Measurements from ENCODE around the gene TCTN2.

TCTN2 gene

GRCh38 chr12:123683964-123684363 lies 13.1 kb downstream of the TCTN2 start:
- no peak for DNase-seq (ENCODE audit: extremely low read depth in 1 of 2, low read depth in 1 of 2)

DNA sequence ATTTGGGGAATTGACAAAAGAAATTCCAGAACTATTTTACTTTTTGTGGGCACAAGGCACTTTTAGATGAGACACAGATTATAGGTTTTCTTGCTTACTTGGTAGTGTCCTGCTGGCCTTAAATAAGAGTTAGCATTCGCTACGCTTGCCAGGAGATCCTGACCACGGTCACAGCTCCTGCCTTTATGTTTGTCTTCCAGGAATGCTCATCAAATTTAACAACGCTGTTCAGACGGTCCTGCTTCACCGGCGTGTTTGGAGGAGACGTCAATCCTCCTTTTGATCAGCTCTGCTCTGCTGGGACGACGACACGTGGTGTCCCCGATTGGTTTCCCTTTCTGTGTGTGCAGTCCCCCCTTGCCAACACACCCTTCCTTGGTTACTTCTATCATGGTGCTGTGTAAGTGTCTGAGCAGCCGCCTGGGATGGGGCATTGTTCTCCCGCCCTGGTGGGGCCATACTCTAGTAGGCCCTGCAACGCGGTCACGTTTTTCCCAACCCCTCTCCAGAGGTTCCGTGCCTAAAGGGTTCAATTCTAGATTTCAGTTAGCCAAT lies 15.8 kb downstream of the TCTN2 start:
- DNase-seq (ENCODE audit: extremely low read depth in 1 of 2, low read depth in 1 of 2) = no peak

DNA sequence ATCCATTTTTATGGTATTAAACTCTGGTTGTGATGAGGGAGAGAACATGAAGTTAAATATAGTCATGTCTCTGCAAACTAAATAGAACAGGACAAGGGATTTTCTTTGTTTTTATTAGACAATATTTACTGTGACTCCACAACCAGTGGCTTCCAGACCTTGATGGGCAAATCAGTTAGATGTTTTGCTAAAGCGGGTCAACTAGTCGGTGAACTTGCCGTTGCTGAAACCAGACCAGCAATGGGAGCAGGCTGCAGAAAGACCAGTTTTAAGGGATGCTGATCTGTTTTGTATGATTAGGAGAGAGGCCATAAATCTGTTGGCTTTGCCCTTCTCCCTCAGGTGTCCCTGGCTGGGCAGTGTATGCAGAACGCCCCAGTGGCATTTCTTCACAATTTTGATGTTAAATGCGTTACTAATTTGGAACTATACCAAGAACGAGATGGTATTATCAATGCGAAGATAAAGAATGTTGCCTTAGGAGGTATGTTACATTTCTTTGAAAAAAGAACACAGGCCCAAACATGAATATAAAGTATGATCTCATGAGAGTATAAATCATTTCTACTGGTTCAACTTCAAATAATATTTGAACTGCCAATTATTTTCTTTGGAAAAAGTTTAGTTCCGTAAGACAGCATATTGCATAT lies 19.4 kb downstream of the TCTN2 start:
- no peak for DNase-seq (ENCODE audit: extremely low read depth in 1 of 2, low read depth in 1 of 2)

- DNase-seq (ENCODE audit: extremely low read depth in 1 of 2, low read depth in 1 of 2) = no peak
Measured at GRCh38 chr12:123696207-123696606, 25.3 kb downstream of the TCTN2 start.

DNA sequence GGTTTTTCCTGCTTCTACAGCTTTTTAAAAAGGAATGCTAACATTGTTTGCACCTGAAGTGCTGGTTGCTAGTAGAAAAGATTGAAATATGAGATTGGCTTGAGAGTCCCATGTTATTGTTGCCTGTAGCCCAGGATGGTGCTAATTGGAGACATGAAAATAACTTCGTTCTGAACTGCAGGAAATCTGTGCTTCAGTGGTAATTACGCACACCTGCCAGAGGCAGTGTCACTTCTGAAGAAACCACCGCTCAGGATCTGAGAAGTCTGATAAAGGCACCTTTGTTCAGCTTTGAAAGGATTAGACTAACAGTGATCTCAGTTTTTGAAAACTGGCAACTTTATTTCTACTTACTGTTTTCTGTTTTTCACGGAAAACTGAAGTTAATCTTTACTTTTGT lies 25.7 kb downstream of the TCTN2 start:
- DNase-seq (ENCODE audit: extremely low read depth in 1 of 2, low read depth in 1 of 2) = no peak

DNA sequence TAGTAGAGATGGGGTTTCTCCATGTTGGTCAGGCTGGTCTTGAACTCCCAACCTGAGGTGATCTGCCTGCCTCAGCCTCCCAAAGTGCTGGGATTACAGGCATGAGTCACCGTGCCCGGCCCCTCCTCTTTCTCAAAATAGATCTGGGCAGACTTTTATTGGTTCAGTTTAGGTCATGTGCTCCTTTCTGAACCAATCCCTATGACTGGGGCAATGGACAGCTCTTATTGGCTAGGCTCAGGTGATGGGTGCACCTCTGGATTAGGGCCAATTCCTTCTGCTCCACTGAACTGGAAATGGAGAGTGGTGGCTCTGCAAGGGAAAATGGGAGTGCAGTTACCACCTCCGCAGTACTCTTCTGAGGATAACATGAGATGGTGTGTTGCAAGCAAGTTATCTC lies 35.0 kb downstream of the TCTN2 start:
- no peak for DNase-seq (ENCODE audit: extremely low read depth in 1 of 2, low read depth in 1 of 2)

- no peak for DNase-seq (ENCODE audit: extremely low read depth in 1 of 2, low read depth in 1 of 2)
Measured at GRCh38 chr12:123707466-123707865, 36.6 kb downstream of the TCTN2 start.

GRCh38 chr12:123712780-123713319 lies 41.9 kb downstream of the TCTN2 start:
- DNase-seq (ENCODE audit: extremely low read depth in 1 of 2, low read depth in 1 of 2) = peak in 1 of 2 donors; percentile 5

DNA sequence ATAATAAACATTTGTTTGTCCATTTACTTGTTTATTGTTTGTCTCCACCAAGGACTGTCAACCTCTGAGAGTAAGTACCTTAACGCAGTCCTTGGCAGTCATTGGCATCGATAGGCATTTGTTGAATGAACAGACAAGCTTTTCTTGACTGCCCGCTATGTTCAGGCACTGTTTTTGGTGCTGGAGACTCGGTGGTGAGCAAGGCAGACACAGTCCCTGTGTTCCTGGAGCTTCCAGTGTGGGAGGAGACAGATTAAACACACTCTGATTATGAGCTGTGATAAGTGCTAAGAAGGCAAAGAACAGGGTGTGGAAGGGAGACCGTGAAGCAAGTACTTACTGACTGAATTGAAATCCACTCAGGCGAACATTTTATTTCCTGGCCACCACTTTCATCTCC lies 42.5 kb downstream of the TCTN2 start:
- no peak for DNase-seq (ENCODE audit: extremely low read depth in 1 of 2, low read depth in 1 of 2)

DNA sequence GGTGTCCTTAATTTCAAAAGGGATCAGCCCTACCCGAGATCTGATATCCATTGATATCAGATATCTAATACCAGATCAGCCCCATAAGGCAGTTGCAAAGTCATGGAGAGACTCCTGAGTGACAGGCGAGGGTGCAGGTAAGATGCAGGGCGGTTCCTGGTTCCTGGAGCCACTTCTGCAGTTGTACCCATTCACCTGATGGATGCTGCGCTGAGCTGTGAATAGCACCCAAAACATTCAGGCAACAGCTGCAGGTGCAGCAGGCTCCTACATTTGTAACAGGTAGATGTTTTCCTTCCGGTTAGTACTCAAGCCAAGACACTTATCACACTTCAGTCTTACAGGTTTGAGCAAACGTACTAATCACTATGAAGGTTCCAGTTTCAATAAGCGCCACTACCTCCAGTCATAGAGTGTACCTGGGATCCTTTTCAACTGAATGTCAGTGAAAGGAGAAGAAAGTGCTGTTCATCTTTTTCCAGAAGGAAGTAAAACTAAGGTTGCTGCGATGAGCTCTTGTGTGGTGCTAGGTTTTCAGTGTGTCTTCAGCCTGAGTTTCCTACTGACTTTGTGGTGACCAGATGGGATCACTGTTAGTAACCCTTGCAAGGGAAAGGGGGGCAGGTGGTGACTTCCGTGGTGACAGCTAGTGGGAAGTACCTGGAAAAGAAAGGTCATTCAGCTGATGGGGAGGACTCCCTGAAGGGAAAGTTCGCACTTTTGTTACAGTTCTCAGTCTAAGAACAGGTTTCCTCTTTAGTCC lies 43.1 kb downstream of the TCTN2 start:
- no peak for DNase-seq (ENCODE audit: extremely low read depth in 1 of 2, low read depth in 1 of 2)

DNA sequence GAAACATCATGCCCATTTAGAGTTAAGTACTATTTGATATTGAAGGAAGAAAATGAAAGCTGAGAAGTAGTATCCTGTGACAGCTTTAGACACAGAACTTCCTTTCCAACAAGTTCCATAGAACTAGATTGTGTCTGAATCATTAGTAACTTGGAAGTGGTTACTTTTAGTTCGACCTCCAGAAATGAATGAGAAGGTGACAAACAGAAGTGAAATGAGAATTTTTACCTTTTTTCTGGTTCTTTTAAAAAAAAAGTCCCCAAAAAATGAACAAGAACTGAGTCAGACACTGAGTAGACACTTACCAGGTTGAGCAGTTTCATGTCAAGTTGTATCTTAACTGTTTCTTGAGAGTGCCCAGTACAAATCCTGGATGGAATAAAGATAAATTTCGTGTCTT lies 44.3 kb downstream of the TCTN2 start:
- no peak for DNase-seq (ENCODE audit: extremely low read depth in 1 of 2, low read depth in 1 of 2)

- DNase-seq (ENCODE audit: extremely low read depth in 1 of 2, low read depth in 1 of 2) = no peak
Measured at GRCh38 chr12:123717350-123717749, 46.4 kb downstream of the TCTN2 start.

DNA sequence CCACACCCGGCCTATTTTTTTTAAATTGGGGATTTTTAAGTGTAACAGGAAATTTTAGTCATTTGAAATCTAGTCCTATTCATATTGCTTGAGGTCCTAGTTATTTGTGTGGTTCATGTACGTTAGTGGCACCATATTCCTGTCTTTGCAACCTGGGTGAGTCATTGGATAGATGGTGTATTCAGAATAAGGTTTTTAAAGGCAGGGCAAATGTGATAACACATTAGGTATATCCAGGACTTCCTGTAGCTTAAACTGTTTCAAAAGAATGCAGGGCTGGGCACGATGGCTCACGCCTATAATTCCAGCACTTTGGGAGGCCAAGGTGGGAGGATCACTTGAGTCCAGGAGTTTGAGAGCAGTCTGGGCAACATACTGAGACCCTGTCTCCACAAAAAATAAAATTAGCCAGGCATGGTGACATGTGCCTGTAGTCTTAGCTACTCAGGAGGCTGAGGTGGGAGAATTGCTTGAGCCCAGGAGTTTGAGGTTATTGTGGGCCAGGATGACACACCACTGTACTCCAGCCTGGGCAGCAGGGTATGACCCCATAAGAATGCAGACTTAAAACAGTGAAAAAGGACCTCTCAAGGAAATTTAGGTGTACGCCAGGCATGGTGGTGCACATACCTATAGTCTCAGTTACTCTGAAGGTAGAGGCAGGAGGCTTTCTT lies 49.4 kb downstream of the TCTN2 start:
- no peak for DNase-seq (ENCODE audit: extremely low read depth in 1 of 2, low read depth in 1 of 2)

GRCh38 chr12:123721245-123721644 lies 50.3 kb downstream of the TCTN2 start:
- DNase-seq (ENCODE audit: extremely low read depth in 1 of 2, low read depth in 1 of 2) = no peak

DNA sequence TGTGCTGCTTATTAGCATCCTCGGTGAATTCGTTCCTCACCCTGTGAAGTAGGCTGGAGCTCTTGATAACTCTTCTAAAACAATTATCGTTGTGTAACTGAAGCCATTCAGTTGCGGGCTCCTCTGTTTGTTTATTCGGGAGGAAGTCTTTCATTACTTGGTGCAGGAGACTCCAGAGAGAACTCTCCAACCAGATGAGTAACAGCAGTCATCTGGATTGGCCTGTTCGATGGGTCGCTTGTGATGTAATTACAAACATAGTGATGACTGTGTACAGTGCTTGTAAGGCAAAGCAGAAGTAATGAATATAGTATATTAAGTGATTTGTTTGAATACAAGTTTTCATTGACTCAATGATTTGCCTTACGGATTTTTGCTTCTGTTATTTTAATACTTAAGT lies 52.1 kb downstream of the TCTN2 start:
- DNase-seq (ENCODE audit: extremely low read depth in 1 of 2, low read depth in 1 of 2) = no peak

DNA sequence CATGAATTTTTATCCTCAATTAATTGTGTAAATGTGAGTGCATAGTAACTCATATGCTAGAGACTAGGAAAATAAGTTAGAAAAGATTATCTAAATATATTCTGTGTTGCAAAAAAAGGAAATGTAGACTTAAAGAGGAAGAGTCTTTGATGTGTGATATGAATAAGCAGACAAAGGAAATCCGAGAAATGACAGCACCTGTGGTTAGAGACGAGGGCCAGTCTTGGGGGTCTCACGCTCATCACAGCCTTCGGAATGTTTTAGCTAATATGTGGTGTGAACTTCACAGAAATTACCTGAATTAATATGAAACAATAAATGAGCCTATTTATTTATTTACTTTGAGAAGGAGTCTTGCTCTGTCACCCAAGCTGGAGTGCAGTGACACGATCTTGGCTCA lies 52.9 kb downstream of the TCTN2 start:
- DNase-seq (ENCODE audit: extremely low read depth in 1 of 2, low read depth in 1 of 2) = no peak

DNA sequence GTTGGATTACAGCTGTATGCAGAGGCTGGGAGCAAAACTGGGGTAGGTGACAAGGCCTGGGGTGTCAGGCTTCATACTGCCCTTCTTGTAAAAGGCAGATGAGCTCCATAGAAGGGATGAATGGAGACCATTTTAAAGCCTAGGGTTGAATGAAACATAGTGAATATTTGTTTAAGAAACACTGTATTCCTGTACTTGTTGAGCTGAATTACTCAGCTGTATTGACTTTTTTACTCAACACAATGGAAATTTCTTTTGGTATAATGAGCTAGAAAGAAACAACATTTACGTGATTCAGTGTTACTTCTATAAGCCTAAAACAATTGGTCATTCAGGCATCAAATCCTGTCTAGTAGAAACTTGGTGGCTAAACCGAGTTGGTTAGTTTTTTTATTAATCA lies 55.3 kb downstream of the TCTN2 start:
- DNase-seq (ENCODE audit: extremely low read depth in 1 of 2, low read depth in 1 of 2) = no peak

DNA sequence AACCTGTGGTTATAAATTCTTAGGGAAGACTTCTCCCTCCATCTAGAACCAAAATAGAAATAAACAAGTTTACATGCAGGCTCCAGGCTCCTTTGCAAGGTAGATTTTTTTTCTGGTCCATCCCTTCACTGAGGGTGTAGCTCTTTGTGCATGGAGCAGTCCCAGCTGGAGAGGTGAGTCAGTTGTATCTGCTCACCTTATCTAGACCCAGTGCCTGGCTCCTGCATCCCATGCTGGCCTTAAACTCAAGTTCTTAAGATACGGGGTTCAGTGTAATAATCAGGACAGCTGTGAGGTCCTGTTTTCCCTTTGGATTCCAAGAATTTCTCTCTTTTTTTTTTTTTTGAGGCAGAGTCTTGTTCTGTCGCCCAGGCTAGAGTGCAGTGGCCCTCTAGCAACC lies 56.0 kb downstream of the TCTN2 start:
- no peak for DNase-seq (ENCODE audit: extremely low read depth in 1 of 2, low read depth in 1 of 2)

DNA sequence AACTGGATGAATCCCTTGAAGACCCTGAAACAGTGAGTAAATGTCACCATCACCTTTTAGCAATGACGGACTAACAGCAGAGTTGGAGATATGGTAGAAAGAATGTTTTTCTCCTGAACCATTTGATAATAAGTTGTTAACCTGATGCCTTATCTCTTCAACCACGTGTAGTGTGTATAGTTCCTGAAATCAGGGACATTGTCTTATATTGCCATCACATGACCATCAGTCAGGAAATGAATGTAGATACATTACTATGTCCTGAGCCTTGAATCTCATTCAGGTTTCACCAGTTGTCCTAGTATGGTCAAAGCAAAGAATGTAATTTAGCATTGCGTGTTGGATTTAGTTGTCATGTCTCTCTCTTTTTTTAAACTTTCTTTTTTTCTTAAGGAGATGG lies 57.0 kb downstream of the TCTN2 start:
- no peak for DNase-seq (ENCODE audit: extremely low read depth in 1 of 2, low read depth in 1 of 2)

GRCh38 chr12:123731596-123731995 lies 60.7 kb downstream of the TCTN2 start:
- no peak for DNase-seq (ENCODE audit: extremely low read depth in 1 of 2, low read depth in 1 of 2)

DNA sequence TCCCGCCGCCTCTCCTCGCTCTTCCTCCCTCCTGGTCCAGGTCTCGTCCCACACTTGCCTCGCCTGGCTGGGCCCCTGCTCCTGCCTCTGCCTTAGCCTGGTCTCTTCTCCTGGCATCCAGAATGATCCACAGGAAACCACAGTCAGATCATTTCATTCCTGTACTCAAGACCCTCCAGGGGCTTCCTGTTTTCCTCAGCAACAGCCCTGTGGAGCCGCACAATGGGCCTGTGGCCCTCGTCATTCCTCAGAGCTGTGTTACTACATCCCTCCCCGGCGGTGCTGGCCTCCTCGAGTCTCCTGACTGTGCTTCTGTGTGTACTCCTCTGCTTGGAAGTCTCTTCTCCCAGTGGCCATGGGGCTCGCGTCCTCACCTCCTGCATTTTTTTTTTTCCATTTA lies 61.3 kb downstream of the TCTN2 start:
- DNase-seq (ENCODE audit: extremely low read depth in 1 of 2, low read depth in 1 of 2) = no peak

- no peak for DNase-seq (ENCODE audit: extremely low read depth in 1 of 2, low read depth in 1 of 2)
Measured at GRCh38 chr12:123733229-123733628, 62.3 kb downstream of the TCTN2 start.
